K562 treated with DMSO at 1 percent for 12 hours (cell line): Measurements from ENCODE around the gene DHRS7B. TPM values are rescaled to one million over a fixed set of nuclear protein-coding genes. Genes with fewer than 3 reads are reported as not detected.

ENCODE experiments used
- total RNA-seq: library from RNA; unstranded; fragments of 300-600 nt; gene quantifications from 2 replicates; pipeline ENCODE4 v1.2.3, GENCODE V29; 2022; ENCODE audit not compliant: insufficient read depth

Gene DHRS7B, protein sequence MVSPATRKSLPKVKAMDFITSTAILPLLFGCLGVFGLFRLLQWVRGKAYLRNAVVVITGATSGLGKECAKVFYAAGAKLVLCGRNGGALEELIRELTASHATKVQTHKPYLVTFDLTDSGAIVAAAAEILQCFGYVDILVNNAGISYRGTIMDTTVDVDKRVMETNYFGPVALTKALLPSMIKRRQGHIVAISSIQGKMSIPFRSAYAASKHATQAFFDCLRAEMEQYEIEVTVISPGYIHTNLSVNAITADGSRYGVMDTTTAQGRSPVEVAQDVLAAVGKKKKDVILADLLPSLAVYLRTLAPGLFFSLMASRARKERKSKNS
- total RNA-seq = 15.6 and 18.5 TPM in 2 replicates

GRCh38 chr17:21126645-21127508 is at the start of gene DHRS7B:
TSS of gene DHRS7B (plus strand) at chr17:21126964. CDS start at chr17:21126972, 8 bp downstream.

GRCh38 chr17:21214015-21214776 is 87.4 kb downstream of the DHRS7B start, which contains the start of gene TMEM11:
TSS of gene TMEM11 (minus strand) at chr17:21214161. CDS start at chr17:21214152, 9 bp downstream.

Other genes with a start within 250 kb of the DHRS7B start
- 34.2 and 91.4 TPM in 2 replicates for gene USP22, start 84.0 kb upstream of the DHRS7B start, total RNA-seq
- gene TMEM11, start 87.2 kb downstream of the DHRS7B start, total RNA-seq = 44.5 and 47.3 TPM in 2 replicates
- 2.4 and 6.4 TPM in 2 replicates for gene NATD1, start 126.4 kb downstream of the DHRS7B start, total RNA-seq
- 7.9 and 11.4 TPM in 2 replicates for gene MAP2K3, start 157.7 kb downstream of the DHRS7B start, total RNA-seq
- gene KCNJ12, start 249.4 kb downstream of the DHRS7B start, total RNA-seq = not detected in 2 replicates